Fibroblast of lung (primary cell): Measurements from ENCODE around the gene VWA8.

Source experiments
- CTCF ChIP-seq, 2 donors: IDR thresholded peaks in 1 of 2; conservative IDR thresholded peaks in 1 of 2; 1 replicate in 1 of 2; 2 replicates in 1 of 2; pipeline ENCODE4 v1.5.1; 2011 to 2012; ENCODE audit warnings: low read length in 2 of 2, control low read depth in 1 of 2, inconsistent platforms in 1 of 2, low read depth in 1 of 2, mild to moderate bottlenecking in 1 of 2
- EZH2 ChIP-seq: IDR thresholded peaks from 2 replicates; pipeline ENCODE4 v1.5.1; 2012; ENCODE audit warnings: low read length, control low read depth, mild to moderate bottlenecking; ENCODE audit errors: missing control alignments

- TF ChIP-seq CTCF (conservative IDR thresholded peaks at IDR 0.05 in 1 of 2, IDR thresholded peaks at IDR 0.05 in 1 of 2; ENCODE audit: low read depth in 1 of 2, low read length in 2 of 2) (no peak), EZH2 (no peak)
Observed at GRCh38 chr13:41588448-41588847, 372.5 kb downstream of the VWA8 start.
